GM19372 (cell line): ENCODE results near the gene GLB1L.
A peak's percentile ranks its signal among the peaks of the same experiment; 100 is the strongest.

Experiments
- ATAC-seq: cut with Tn5 transposase; IDR thresholded peaks from one replicate; pipeline ENCODE4 v1.9.1; 2021; ENCODE audit warnings: mild to moderate bottlenecking, low read depth, moderate library complexity; ENCODE audit not compliant: unreplicated experiment

GLB1L gene

GRCh38 chr2:219253753-219254589 lies 8.7 kb upstream of the GLB1L start, which contains the start of gene TUBA4A:
TSS of gene TUBA4A (minus strand) at chr2:219253918. CDS start at chr2:219253858, 60 bp downstream.
- peak; percentile 48 for ATAC-seq

GRCh38 chr2:219252900-219253752 lies 7.9 kb upstream of the GLB1L start, which contains the start of gene TUBA4B:
TSS of gene TUBA4B (plus strand) at chr2:219253243. CDS start at chr2:219253408, 165 bp downstream.
- no peak for ATAC-seq

GRCh38 chr2:219252570-219252899 lies 7.3 kb upstream of the GLB1L start:
- ATAC-seq, result no peak

GRCh38 chr2:219252084-219252483 lies 6.8 kb upstream of the GLB1L start:
- no peak for ATAC-seq

GRCh38 chr2:219251656-219252055 lies 6.4 kb upstream of the GLB1L start:
- no peak for ATAC-seq

- no peak for ATAC-seq
These were observed 5.0 kb upstream of the GLB1L start for GRCh38 chr2:219250049-219250781.

GRCh38 chr2:219249203-219249980 lies 4.1 kb upstream of the GLB1L start:
- ATAC-seq, result peak; percentile 41

GRCh38 chr2:219248845-219249202 lies 3.6 kb upstream of the GLB1L start:
- no peak for ATAC-seq

- ATAC-seq, result no peak
These were observed 2.7 kb upstream of the GLB1L start for GRCh38 chr2:219247678-219248642.

GRCh38 chr2:219246559-219246958 lies 1.3 kb upstream of the GLB1L start:
- ATAC-seq, result no peak

GRCh38 chr2:219245899-219246230 lies 621 bp upstream of the GLB1L start:
- ATAC-seq, result no peak

GRCh38 chr2:219244789-219245147 lies 476 bp downstream of the GLB1L start:
- no peak for ATAC-seq

GRCh38 chr2:219243291-219243761 lies 1.9 kb downstream of the GLB1L start:
- no peak for ATAC-seq

- ATAC-seq, result no peak
These were observed 10.9 kb downstream of the GLB1L start for GRCh38 chr2:219234331-219234730.

GRCh38 chr2:219230059-219230540 lies 15.1 kb downstream of the GLB1L start:
- peak; percentile 22 for ATAC-seq

- peak; percentile 91 for ATAC-seq
These were observed 15.8 kb downstream of the GLB1L start, which contains the start of the genes ANKZF1 and ATG9A for GRCh38 chr2:219229305-219230058. TSS of gene ANKZF1 (plus strand) at chr2:219229806. CDS start at chr2:219230258, 452 bp downstream. TSS of gene ATG9A (minus strand) at chr2:219229636. CDS start at chr2:219228024, 1,612 bp downstream.

GRCh38 chr2:219228911-219229304 lies 16.3 kb downstream of the GLB1L start:
- peak; percentile 17 for ATAC-seq
